OCI-LY3 (cell line): ENCODE data around the gene PSMA3.

Experiments
- EZH2phosphoT487 ChIP-seq: fragments of 200-600 bp; shearing (Covaris generic); IDR thresholded peaks from 2 replicates; pipeline ENCODE4 v1.6.1; 2018; ENCODE audit warnings: antibody characterized with exemption, mixed run types, low read depth
- TF ChIP-seq, protein P1 (sequence below): fragments of 200-600, 300-600 bp; sonication (generic); IDR thresholded peaks from 2 replicates; pipeline ENCODE4 v1.5.1; 2014; ENCODE audit warnings: antibody characterized with exemption, low read length, low read depth

GRCh38 chr14:58280954-58281787 is 36.5 kb downstream of the PSMA3 start:
- TF ChIP-seq, protein P1, sequence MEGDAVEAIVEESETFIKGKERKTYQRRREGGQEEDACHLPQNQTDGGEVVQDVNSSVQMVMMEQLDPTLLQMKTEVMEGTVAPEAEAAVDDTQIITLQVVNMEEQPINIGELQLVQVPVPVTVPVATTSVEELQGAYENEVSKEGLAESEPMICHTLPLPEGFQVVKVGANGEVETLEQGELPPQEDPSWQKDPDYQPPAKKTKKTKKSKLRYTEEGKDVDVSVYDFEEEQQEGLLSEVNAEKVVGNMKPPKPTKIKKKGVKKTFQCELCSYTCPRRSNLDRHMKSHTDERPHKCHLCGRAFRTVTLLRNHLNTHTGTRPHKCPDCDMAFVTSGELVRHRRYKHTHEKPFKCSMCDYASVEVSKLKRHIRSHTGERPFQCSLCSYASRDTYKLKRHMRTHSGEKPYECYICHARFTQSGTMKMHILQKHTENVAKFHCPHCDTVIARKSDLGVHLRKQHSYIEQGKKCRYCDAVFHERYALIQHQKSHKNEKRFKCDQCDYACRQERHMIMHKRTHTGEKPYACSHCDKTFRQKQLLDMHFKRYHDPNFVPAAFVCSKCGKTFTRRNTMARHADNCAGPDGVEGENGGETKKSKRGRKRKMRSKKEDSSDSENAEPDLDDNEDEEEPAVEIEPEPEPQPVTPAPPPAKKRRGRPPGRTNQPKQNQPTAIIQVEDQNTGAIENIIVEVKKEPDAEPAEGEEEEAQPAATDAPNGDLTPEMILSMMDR = no peak
- TF ChIP-seq EZH2phosphoT487 = no peak
